22Rv1 (cell line): Measurements from ENCODE around the gene TBX5.

Experiments used
- H3K27ac ChIP-seq: fragments of 450-650 bp; 2 replicates; pipeline ENCODE4 v1.5.1; 2017
- ZFX ChIP-seq: fragments of 450-650 bp; IDR thresholded peaks from 2 replicates; pipeline ENCODE4 v1.6.1; 2017; ENCODE audit warnings: antibody characterized with exemption, borderline replicate concordance
- TF ChIP-seq, protein P1 (sequence below): fragments of 450-650 bp; IDR thresholded peaks from 2 replicates; pipeline ENCODE4 v1.5.1; 2017; ENCODE audit warnings: mild to moderate bottlenecking

Gene TBX5

DNA sequence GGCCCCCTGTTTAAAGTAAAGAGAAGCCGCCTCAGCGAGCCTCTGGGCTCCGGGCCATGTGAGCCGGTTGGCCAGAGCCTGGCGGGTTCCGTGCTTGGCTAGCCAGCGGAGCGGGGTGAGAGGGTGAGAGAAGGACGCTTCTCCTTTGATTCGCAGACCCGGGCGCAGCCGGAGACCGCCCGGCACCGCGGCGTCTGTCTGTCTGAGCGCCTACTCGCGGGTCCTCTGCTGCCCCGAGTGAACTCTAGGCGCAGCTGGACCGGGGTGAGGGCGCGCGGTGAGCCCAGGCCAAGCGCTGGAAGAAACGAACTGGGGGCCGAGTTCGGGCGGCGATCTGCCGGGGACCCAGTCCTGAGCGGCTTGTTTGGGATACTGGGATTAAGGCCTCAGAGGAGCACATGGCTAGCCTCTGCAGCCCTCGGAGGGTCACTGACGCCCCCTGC lies 41.4 kb upstream of the TBX5 start:
- H3K27ac ChIP-seq = no peak overlapping the region

DNA sequence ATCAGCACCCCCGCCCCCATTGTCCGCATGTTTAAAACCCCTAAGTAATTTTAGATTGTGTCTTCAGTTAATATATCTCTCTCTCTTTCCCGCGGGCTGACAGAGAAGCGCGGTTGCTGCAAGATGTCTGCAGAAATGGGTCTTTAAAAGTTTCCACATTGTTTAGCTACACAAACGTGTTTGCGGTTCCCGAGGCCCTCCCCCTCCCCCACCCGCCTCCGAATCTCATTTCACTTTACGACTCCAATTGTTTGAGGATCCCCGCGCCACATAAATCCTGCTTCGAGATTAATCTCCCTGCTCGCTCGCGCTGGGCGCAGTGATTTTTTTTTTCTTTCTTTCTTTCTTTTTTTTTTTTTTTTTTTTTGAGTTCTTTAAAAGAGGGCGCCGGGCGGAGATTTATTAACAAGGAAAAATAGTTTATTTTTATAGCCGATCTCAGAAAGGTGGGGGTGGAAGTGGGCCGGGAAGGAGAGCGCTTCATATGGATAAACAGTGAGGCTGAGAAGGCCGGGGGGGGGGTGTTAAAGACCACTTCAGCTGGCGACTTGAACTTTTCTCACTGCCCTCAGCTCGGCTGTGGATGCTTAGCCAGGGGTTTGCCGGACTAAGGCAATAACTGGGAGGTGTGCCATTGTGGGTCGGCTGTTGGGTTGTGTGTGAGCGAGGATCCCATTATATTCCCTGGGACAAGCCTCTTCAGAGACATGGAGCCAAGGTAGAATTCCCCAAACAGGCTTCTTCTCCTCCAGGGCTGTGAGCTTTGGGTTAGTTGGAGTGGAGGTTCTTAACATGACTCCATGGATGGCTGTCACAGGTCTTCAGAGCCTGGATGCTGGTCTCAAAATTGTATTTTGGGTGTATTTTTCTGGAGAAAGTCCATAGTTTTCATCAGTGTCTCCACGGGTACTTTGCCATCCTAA lies 39.7 kb upstream of the TBX5 start:
- H3K27ac ChIP-seq = no peak overlapping the region
- TF ChIP-seq, protein P1, sequence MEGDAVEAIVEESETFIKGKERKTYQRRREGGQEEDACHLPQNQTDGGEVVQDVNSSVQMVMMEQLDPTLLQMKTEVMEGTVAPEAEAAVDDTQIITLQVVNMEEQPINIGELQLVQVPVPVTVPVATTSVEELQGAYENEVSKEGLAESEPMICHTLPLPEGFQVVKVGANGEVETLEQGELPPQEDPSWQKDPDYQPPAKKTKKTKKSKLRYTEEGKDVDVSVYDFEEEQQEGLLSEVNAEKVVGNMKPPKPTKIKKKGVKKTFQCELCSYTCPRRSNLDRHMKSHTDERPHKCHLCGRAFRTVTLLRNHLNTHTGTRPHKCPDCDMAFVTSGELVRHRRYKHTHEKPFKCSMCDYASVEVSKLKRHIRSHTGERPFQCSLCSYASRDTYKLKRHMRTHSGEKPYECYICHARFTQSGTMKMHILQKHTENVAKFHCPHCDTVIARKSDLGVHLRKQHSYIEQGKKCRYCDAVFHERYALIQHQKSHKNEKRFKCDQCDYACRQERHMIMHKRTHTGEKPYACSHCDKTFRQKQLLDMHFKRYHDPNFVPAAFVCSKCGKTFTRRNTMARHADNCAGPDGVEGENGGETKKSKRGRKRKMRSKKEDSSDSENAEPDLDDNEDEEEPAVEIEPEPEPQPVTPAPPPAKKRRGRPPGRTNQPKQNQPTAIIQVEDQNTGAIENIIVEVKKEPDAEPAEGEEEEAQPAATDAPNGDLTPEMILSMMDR = no peak
- no peak for TF ChIP-seq ZFX

More for the DNA sequence above, 41.4 kb upstream of the TBX5 start:
- TF ChIP-seq, protein P1 = no peak

DNA sequence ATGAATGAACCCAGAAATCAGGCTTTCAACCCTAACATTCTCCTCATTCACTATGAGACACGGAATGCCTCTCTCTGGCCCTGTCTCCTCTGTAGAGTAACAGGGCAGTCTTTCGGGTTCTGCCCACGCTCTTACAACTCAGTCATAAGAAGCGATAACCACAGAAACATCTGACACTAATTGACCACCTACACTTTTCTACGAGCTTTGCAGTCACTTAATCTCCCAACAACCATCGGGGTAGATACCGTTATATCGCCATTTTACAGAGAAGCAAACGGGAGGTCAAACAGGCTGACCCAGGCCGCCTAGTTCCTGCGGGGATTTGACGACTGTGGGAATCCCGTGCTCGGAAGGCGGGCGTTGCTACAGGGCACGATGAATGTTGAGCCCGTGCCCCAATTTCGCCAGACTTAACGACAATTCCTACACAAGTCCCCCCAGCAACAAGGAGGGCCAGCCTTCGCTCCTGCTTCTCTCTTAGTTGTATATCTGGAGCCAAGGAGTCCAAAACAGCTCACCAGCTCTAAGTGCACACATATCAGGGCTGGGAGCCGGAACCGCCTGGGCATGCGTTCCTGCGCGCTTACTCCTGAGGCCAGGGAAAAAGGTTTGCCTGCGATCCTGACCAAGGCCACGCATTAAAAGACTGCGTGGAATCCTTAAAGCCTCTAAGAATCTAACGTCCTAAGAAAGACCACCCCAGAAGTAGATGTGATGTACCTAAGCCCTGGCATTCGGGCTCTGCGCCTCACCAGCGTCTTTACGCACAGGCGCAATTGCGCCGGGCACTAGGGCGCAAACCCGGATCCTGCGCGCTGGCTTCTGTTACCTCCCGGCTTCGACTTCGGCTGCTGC lies 38.7 kb upstream of the TBX5 start:
- no peak overlapping the region for H3K27ac ChIP-seq
- TF ChIP-seq, protein P1 = no peak
- no peak for TF ChIP-seq ZFX

DNA sequence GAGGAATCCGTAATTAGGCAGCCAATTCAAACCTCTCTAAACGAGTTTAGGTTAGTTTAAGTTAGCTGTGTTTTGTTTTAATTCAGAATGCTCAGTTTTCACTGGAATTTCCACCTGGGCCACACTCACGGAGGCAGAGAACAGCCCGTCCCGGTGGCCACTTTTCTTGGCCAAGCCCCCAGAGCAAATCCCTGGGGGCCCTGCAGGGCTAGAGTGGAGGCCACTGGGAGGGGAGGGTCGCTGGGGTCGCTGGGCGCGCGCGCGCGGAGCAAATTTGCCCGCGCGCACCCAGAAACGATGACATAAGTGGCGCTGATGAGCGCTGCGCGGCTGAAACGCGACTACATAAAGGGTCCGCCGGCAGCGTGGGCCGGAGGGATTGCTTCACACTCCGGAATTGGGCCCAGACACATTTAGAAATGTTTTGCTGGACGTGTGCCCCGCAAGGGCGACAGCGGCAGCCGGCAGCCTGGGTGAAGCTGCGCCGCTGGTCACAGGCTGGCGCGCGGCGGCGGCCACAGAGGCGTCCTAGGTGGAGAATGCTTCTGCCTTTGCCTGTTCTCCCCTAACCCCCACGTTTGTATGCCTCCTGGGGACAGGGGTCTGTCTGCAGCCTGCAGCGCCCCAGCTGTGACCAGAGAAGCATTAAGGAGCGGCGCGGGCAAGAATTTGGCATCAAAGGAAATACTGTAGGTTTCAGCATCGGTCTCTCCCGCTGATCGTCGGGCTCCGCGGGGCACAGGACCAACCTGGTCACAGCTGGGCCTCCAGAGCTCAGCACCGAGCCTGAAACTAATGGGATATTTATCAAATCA lies 37.9 kb upstream of the TBX5 start:
- H3K27ac ChIP-seq = no peak overlapping the region
- TF ChIP-seq, protein P1 = no peak
- no peak for TF ChIP-seq ZFX

DNA sequence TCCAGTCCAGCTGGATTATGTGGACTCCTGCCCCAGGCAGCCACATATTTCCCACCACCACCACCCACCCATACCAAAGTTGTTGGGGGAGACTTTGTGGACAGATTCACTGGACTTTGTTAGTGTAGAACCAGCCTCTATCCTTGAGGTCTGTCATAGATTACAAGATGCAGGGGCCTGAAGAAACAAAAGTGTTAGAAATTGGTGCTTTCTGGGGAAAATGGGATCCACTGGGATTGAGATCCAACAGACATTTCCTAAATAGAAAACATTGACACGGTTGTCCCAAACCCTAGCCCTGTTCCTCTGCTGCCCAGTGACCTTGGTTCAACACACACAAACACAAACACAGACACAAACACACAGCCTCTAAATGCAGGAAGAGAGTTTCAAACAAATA lies 36.6 kb upstream of the TBX5 start:
- no peak for TF ChIP-seq ZFX
- TF ChIP-seq, protein P1 = no peak
- no peak overlapping the region for H3K27ac ChIP-seq

DNA sequence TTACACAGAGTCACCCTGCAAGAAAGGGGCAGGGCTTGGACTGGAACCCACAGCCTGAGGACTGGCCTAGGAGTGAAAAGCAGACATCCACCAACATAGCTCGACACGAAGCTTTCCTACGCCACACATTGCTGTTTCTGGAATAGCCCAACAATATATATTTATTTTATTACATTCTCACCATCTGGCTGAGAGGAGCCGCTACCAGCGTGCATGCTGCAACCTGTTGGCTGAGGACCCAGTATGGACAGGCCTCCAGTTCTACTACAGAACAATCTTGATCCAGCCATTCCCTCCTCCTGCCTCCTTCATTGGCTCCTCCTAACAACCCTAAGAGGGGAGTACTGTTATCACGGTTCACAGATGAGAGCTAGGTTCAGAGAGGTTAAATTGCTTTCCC lies 35.6 kb upstream of the TBX5 start:
- no peak for TF ChIP-seq ZFX
- TF ChIP-seq, protein P1 = no peak
- no peak overlapping the region for H3K27ac ChIP-seq
